Measurements from ENCODE around the gene CAMK1D.
"Not testable (repeated sequence)": the region's sequence is repeated elsewhere in the genome, so short reads cannot be mapped to it uniquely, and the experiment has no call there.

Gene CAMK1D

GRCh38 chr10:12333380-12334185 is 15.8 kb upstream of the CAMK1D start:
- no peak for TF ChIP-seq CTCF (conservative IDR thresholded peaks at IDR 0.05)
- H3K27ac ChIP-seq = peak overlapping the region; percentile 42

DNA sequence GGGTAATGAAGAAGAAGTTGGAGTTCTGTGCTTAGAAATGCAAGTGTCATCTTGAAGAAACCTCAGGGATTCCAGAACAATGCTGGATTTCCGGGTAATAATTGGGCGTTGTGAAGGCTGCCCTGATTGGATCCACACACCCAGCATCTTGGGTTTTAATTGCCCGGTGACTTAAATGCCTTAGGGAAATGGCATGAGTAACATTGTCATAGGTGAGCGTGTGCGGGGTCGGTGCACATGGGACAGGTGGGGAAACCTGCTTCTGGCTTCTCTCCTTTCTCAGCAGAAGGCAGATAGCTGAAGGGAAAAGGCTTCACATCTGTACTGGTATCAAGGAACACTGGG is 15.2 kb upstream of the CAMK1D start:
- no peak for TF ChIP-seq CTCF (conservative IDR thresholded peaks at IDR 0.05)
- peak overlapping the region; percentile 42 for H3K27ac ChIP-seq

DNA sequence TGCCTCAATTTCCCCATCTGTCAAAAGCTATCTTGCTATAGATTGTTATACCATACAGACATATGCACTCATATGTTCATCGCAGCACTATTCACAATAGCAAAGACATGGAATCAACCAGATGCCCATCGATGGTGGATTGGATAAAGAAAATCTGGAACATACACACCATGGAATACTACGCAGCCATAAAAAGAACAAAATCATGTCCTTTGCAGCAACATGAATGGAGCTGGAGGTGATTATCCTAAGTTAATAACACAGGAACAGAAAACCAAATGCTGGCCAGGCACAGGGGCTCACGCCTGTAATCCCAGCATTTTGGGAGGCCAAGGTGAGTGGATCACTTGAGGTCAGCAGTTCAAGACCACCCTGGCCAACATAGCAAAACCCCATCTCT is 14.2 kb upstream of the CAMK1D start:
- H3K27ac ChIP-seq = not testable (repeated sequence)

DNA sequence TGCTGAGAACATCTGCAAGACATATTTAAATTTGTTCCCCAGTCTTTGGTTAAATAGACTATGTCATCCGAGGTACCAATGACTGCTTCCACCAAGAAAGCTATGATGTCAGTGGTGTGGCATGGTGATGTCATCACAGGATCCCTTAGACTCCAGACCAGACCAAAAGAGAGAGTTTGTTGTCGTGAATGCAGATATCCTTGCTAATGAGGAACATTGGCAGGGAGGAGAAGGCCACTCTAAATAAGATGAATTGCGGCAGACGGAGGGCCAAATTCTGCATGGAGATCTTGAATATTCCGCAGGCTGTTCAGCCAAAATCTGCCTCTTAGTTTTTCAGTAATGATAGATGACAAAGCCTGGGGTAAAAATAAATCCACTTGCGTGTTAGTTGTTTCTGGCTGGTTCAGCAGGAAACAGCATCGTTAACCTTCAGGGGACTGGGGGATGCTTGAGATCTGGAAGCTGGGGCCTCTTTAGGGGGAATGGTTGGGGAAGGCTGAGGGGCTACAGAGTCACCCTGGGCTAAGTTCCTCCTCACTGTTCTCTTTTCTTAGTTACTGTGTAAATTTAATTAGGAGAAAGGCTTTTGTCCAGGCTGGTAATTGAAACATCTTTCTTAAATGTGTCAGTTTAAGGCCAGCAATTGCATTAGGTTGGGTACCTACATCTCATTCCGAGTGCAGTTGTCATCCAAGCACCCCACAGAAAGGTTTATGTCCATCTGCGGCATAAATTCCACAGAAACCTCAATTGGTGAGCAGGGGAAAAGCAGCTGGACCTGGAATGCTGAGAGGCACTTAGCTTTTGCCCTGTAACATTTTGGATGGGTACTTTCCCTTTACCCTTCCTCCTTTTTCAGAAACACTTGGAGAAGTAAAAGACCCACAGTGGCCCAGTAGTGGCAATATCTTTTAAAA is 11.6 kb upstream of the CAMK1D start:
- H3K27ac ChIP-seq = no peak overlapping the region
- TF ChIP-seq CTCF (conservative IDR thresholded peaks at IDR 0.05) = no peak

DNA sequence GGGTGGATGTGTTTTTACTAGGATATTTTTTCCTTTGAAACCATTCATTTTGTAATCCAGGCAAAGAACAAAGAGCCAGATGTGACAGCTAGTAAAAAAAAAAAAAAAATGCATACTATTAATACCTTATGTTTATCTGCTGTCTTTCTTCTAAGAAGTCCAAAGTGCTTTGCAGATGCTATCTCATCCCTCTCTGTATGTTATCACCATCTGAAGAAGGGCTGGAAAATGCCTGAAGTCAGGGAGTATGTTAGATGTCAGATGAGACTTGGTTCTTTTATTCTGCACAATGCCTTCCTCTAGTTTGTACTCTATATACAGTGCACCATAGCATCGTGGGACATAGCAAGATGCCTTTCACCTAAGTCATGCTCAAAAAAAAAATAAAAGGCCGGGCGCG is 10.4 kb upstream of the CAMK1D start:
- H3K27ac ChIP-seq = no peak overlapping the region
- TF ChIP-seq CTCF (conservative IDR thresholded peaks at IDR 0.05) = no peak

GRCh38 chr10:12340371-12340770 is 9.0 kb upstream of the CAMK1D start:
- TF ChIP-seq CTCF (conservative IDR thresholded peaks at IDR 0.05) = no peak
- H3K27ac ChIP-seq = no peak overlapping the region

DNA sequence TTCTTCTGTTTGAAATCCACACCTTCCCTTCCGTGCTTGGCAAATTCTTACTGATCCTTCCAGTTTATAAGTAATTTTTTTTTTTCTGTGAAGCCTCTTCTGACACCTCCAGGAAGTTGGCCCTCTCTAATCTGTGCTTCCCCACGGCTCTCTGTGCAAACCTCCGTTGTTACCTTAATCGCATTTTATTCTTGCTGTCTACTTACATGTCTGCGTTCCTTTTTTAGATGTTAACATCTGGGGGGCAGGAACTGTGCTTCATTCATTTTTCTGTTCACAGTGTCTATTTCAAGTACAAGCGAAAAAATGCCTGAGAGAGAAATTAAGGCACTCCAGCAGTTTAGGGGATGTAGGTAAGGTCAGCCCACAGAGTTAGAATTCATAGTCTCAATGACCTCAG is 8.4 kb upstream of the CAMK1D start:
- no peak overlapping the region for H3K27ac ChIP-seq
- no peak for TF ChIP-seq CTCF (conservative IDR thresholded peaks at IDR 0.05)

DNA sequence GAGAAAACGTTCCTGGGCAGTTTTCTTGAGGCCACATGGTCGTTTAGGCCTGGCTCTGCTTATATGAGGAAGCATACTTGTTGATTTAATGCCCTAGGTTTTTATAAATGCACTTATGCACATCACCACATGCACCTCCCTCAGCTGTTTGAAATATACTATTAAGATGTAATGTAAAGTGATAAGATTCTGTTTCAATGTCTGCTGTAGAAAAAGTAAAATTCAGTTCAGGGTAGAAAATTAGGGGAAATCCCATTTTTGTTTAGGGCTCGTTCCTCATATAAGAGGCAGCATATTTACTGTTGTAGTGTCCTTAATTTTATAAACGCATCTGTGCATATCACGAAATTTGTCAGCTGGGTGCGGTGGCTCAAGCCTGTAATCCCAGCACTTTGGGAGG is 7.8 kb upstream of the CAMK1D start:
- no peak for TF ChIP-seq CTCF (conservative IDR thresholded peaks at IDR 0.05)
- H3K27ac ChIP-seq = no peak overlapping the region

All from VCaP (cell line).